Fibroblast of lung (primary cell): ENCODE data around the gene LBX1. TPM values are rescaled to one million over a fixed set of nuclear protein-coding genes. Genes with fewer than 3 reads are reported as not detected.

ENCODE experiments used
- DNase-seq, 2 donors: peaks; one replicate each; pipeline versions ENCODE4 v3.0.0 to v3.0.0-alpha.2; 2010; ENCODE audit warnings: low read depth in 2 of 2
- H2AFZ ChIP-seq: 2 replicates; pipeline ENCODE4 v1.5.1; 2012; ENCODE audit warnings: low read length, control low read depth, inconsistent platforms
- H3K27ac ChIP-seq: 2 replicates; pipeline ENCODE4 v1.5.1; 2011; ENCODE audit warnings: low read length, control low read depth; ENCODE audit not compliant: insufficient read depth
- H3K27me3 ChIP-seq: 2 replicates; pipeline ENCODE4 v1.5.1; 2011; ENCODE audit warnings: mild to moderate bottlenecking, low read length; ENCODE audit not compliant: control insufficient read depth, insufficient read depth
- H3K36me3 ChIP-seq: 2 replicates; pipeline ENCODE4 v1.5.1; 2011; ENCODE audit warnings: low read length; ENCODE audit not compliant: control insufficient read depth, insufficient read depth
- H3K4me1 ChIP-seq: 2 replicates; pipeline ENCODE4 v1.5.1; 2011; ENCODE audit warnings: low read length; ENCODE audit not compliant: control insufficient read depth, insufficient read depth; ENCODE audit errors: extremely low read depth
- H3K4me2 ChIP-seq: 2 replicates; pipeline ENCODE4 v1.5.1; 2011; ENCODE audit warnings: low read length, control low read depth; ENCODE audit not compliant: insufficient read depth; ENCODE audit errors: extremely low read depth
- H3K4me3 ChIP-seq, 4 experiments: fragments of 200-600 bp in 1 of 4; sonication (generic) in 1 of 4; replicated peaks in 1 of 4; 2 replicates each; pipeline ENCODE4 v1.5.1; 2011 to 2016; ENCODE audit warnings: low read length in 4 of 4, low read depth in 3 of 4, mild to moderate bottlenecking in 3 of 4, control low read depth in 2 of 4, inconsistent platforms in 1 of 4, mixed read lengths in 1 of 4; ENCODE audit not compliant: insufficient read depth in 1 of 4; ENCODE audit errors: control extremely low read depth in 1 of 4
- H3K79me2 ChIP-seq: 2 replicates; pipeline ENCODE4 v1.5.1; 2012; ENCODE audit warnings: mild to moderate bottlenecking, low read length, inconsistent platforms; ENCODE audit not compliant: control insufficient read depth, insufficient read depth
- H3K9ac ChIP-seq: 2 replicates; pipeline ENCODE4 v1.5.1; 2011; ENCODE audit warnings: mild to moderate bottlenecking, low read length, control low read depth; ENCODE audit not compliant: insufficient read depth
- H3K9me3 ChIP-seq: 2 replicates; pipeline ENCODE4 v1.5.1; 2012; ENCODE audit warnings: low read depth, low read length; ENCODE audit not compliant: control insufficient read depth, insufficient read depth
- H4K20me1 ChIP-seq: 2 replicates; pipeline ENCODE4 v1.5.1; 2011; ENCODE audit warnings: low read length; ENCODE audit not compliant: control insufficient read depth, insufficient read depth; ENCODE audit errors: extremely low read depth
- CTCF ChIP-seq, 2 donors: IDR thresholded peaks in 1 of 2; conservative IDR thresholded peaks in 1 of 2; 1 replicate in 1 of 2; 2 replicates in 1 of 2; pipeline ENCODE4 v1.5.1; 2011 to 2012; ENCODE audit warnings: low read length in 2 of 2, control low read depth in 1 of 2, inconsistent platforms in 1 of 2, low read depth in 1 of 2, mild to moderate bottlenecking in 1 of 2
- EZH2 ChIP-seq: IDR thresholded peaks from 2 replicates; pipeline ENCODE4 v1.5.1; 2012; ENCODE audit warnings: low read length, control low read depth, mild to moderate bottlenecking; ENCODE audit errors: missing control alignments
- polyA plus RNA-seq, 2 donors: library from polyadenylated mRNA; depleted of rRNA in 1 of 2; stranded (reverse) in 1 of 2; unstranded in 1 of 2; fragments of >200 nt; gene quantifications; 2 replicates each; pipeline ENCODE4 v1.2.1, GENCODE V29; 2011 to 2012; ENCODE audit warnings: missing spikeins in 1 of 2
- total RNA-seq: library from RNA; depleted of rRNA; stranded (reverse); fragments of >200 nt; gene quantifications from 2 replicates; pipeline ENCODE4 v1.2.1, GENCODE V29; 2014

The LBX1 gene
- total and polyA plus RNA-seq, 2 donors (not counting 1 experiment from before 2014, with no cell fraction given) = under 0.01 TPM; not detected in 1

- no peaks in the 10 kb centered on the region for H4K20me1 ChIP-seq
- H3K4me3 ChIP-seq = no peak overlapping the region
- DNase-seq = no peak
- H3K27me3 ChIP-seq = peaks cover 91% of the 10 kb centered on the region
- H3K9ac ChIP-seq = no peak overlapping the region
- no peak overlapping the region for H3K27ac ChIP-seq
- no peaks in the 10 kb centered on the region for H3K9me3 ChIP-seq
- H3K4me2 ChIP-seq = no peak overlapping the region
- no peaks in the 10 kb centered on the region for H3K79me2 ChIP-seq
- H3K4me1 ChIP-seq = no peaks in the 10 kb centered on the region
- no peaks in the 10 kb centered on the region for H3K36me3 ChIP-seq
- H2AFZ ChIP-seq = no peak overlapping the region
- no peak for TF ChIP-seq CTCF (conservative IDR thresholded peaks at IDR 0.05 in 1 of 2, IDR thresholded peaks at IDR 0.05 in 1 of 2; ENCODE audit: low read depth in 1 of 2, low read length in 2 of 2)
- TF ChIP-seq EZH2 = peak; percentile 43
These were observed 2.5 kb downstream of the LBX1 start for GRCh38 chr10:101226491-101227428.

GRCh38 chr10:101225846-101226421 lies 3.3 kb downstream of the LBX1 start:
- Histone ChIP-seq H3K4me1 (no peaks in the 10 kb centered on the region), H3K27me3 (peaks cover 91% of the 10 kb centered on the region), H3K9ac (no peak overlapping the region), H4K20me1 (no peaks in the 10 kb centered on the region), H2AFZ (no peak overlapping the region), H3K4me3 (no peak overlapping the region), H3K4me2 (no peak overlapping the region), H3K36me3 (no peaks in the 10 kb centered on the region), H3K9me3 (no peaks in the 10 kb centered on the region), H3K27ac (no peak overlapping the region), H3K79me2 (no peaks in the 10 kb centered on the region)
- no peak for DNase-seq
- no peak for TF ChIP-seq CTCF (conservative IDR thresholded peaks at IDR 0.05 in 1 of 2, IDR thresholded peaks at IDR 0.05 in 1 of 2; ENCODE audit: low read depth in 1 of 2, low read length in 2 of 2)
- no peak for TF ChIP-seq EZH2
